HG03354 (cell line): ENCODE results near the gene APOM.

Source experiments
- ATAC-seq: cut with Tn5 transposase; IDR thresholded peaks from one replicate; pipeline ENCODE4 v1.9.1; 2021; ENCODE audit warnings: mild to moderate bottlenecking; ENCODE audit not compliant: unreplicated experiment, poor library complexity, severe bottlenecking

Gene APOM

DNA sequence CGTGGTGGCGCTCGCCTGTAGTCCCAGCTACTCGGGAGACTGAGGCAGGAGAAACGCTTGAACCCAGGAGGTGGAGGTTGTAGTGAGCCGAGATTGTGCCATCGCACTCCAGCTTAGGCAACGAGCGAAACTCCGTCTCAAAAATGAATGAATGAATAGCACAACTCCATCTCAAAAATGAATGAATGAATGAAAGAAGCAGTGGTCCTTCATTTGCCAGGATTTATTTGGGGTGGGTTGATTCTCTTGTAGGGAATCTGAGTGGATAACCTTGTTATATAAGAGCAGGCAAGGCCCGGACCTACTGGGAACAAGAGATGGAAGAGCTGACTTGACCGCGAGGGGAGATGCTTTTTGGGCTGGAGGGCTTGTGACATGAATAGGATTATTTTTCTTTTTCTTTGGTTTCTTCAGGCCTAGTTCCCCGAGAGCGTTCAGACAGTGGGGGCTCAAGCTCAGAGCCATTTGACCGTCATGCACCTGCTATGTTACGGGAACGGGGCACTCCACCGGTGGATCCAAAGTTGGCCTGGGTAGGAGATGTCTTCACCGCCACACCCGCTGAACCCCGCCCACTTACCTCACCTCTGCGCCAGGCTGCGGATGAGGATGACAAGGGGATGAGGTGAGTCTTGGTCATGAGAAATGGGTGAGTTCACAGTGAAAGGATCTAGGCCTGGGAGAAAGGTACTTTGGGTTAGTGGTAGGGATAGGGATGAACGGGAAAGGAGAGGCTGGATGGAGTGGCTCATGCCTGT lies 25.3 kb upstream of the APOM start:
- ATAC-seq: no peak

DNA sequence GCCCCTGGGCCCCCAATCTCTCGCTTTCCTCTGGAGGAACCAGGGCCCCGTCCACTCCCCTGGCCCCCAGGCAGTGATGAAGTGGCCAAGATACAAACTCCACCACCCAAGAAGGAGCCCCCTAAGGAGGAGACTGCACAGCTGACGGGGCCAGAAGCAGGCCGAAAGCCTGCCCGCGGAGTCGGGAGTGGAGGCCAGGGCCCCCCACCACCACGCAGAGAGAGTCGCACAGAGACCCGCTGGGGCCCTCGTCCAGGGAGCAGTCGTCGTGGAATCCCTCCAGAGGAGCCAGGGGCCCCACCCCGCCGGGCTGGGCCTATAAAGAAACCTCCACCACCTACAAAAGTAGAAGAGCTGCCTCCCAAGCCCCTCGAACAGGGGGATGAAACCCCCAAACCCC lies 24.5 kb upstream of the APOM start:
- no peak for ATAC-seq

DNA sequence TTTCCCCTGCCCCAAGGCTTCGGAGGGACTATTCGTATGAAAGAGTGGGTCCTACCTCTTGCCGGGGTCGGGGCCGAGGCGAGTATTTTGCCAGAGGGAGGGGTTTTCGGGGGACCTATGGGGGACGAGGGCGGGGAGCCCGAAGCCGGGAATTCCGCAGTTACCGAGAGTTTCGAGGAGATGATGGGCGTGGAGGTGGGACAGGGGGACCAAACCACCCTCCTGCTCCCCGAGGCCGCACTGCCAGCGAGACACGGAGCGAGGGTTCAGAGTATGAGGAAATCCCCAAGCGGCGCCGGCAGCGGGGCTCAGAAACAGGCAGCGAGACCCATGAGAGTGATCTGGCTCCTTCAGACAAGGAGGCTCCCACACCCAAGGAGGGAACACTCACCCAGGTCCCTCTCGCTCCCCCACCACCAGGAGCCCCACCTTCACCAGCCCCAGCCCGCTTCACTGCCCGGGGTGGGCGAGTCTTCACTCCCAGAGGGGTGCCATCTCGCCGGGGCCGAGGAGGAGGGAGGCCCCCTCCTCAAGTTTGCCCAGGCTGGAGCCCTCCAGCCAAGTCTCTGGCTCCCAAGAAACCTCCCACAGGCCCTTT lies 23.9 kb upstream of the APOM start:
- no peak for ATAC-seq

DNA sequence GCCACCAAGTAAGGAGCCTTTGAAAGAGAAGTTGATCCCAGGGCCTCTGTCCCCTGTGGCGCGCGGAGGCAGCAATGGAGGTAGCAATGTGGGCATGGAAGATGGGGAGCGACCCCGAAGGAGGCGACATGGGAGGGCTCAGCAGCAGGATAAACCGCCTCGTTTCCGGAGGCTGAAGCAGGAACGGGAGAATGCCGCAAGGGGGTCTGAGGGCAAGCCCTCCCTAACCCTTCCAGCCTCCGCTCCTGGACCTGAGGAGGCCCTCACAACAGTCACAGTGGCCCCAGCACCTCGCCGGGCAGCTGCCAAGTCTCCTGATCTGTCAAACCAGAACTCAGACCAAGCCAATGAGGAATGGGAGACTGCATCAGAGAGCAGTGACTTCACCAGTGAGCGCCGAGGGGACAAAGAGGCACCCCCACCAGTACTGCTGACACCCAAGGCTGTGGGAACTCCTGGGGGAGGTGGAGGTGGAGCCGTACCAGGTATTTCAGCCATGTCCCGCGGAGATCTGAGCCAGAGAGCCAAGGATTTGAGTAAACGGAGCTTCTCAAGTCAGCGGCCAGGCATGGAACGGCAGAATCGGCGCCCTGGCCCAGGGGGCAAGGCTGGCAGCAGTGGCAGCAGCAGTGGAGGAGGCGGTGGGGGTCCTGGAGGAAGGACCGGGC lies 23.3 kb upstream of the APOM start:
- no peak for ATAC-seq

DNA sequence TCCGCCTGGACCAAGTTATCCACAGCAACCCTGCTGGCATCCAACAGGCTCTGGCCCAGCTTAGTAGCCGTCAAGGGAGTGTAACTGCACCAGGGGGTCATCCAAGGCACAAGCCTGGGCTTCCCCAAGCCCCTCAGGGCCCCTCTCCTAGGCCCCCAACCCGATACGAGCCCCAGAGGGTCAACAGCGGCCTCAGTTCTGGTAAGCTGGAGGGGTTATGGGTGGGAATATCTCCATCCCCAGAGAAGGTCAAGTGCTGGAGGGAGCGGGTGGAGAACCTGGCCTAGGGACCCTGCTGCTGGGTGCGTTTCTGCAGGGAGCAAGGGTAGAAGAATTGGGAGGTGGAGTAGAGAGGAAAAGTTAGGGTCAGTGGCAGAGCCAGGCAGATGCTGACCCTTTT lies 22.2 kb upstream of the APOM start:
- no peak for ATAC-seq

DNA sequence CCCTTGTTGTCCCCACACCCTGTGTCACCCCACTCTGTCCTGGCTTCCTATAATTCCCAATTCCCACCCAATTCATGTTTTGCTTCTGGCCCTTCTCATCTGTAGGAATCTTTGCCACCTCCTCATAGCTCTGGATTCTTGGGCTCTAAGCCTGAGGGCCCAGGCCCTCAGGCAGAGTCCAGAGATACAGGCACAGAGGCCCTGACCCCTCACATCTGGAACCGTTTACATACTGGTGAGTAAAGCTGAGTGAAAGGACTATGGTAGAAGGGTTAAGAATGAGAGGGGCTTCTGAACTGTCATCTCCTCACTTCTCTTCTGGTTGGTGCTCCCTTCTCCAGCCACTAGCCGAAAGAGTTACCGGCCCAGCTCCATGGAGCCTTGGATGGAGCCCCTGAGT lies 21.6 kb upstream of the APOM start:
- ATAC-seq: no peak

DNA sequence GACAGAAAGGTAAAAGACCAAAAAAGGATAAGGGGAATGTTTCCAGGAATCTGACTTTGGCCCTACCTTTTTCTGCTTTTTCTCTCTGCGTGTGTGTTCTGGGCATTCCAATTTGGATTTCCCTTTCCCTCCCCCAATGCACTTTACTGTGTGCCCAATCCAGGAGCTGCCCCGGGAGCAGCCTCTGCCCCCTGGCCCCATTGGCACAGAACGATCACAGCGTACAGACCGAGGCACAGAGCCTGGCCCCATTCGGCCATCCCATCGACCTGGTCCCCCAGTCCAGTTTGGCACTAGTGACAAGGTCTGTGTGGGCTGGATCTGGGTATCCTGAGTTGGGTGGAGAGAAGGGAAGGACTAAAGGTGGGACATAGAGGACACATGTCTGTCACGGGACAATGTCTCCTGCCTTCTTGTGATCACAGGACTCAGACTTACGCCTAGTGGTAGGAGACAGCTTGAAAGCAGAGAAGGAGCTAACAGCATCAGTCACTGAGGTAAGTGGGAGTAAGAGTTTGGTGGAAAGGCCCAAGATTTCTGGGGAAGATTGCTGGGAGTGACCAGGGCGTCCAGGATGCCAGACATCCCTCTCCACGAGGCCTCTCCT lies 20.6 kb upstream of the APOM start:
- ATAC-seq: no peak

DNA sequence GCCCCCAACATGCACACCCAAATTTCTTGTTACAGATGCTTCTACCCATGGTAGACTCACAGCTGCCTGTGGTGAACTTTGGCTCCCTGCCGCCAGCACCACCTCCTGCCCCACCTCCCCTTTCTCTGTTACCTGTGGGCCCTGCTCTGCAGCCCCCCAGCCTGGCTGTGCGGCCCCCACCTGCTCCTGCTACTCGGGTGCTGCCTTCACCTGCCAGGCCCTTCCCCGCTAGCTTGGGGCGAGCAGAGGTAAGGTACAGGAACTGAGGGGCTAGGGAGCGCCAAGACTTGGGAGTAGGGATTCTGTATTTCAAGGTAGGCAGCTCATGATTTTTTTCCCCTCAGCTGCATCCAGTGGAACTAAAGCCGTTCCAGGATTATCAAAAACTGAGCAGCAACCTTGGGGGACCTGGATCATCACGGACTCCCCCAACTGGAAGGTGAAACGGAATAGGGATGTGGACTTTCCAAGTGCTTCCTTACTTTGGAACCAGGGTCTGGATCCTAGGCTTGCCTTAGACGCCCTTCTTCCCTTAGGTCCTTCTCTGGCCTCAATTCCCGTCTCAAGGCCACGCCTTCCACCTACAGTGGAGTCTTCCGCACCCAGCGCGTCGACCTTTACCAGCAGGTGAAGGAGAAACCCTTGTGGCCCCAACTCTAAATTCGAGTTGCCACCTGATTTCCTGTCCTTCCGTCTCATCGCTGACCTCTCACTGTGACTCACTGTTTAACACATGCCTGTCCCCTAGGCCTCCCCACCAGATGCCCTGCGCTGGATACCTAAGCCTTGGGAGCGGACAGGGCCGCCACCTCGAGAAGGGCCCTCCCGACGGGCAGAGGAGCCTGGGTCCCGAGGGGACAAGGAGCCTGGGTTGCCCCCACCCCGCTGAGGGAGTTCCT lies 18.7 kb upstream of the APOM start:
- ATAC-seq: no peak

DNA sequence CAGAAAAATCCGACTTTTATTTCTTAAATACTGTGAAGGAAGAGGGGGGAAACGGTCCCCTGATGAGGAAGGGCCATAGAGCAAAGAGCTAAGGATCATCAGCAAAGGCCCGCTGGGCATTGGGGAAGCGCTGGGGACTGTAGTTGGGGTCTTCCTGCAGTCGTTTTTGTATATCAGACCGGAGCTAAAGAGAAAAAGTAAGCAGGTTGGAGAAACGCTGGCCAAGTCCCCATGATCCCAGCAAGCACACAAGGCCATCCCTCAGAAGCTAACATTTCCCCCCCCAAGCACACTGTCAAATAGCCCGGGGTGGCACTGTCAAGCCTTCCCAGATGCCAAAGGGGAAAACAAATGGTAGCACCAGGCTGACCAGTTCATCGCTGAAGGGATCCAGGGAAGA lies 16.7 kb upstream of the APOM start:
- ATAC-seq: no peak

DNA sequence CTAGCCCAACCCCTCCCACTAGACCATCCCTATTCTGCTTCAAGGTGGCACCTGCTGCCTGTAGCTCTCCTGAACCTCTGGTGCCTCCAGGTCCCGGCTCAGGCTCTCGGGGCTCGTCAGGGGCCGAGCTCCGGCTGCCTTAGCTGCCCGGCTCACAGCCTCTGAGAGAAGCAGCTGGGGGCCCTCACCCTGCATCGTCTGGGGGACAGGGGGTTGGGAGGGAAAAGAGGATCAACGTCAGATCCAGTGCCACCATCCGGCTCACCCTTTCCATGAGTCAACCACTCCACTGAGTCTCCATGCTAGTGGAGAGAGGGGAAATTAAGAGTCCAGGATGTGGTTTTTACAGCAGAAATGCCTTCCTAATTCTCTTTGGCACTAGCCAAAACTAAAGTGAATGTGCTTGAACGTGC lies 16.2 kb upstream of the APOM start:
- ATAC-seq: no peak

DNA sequence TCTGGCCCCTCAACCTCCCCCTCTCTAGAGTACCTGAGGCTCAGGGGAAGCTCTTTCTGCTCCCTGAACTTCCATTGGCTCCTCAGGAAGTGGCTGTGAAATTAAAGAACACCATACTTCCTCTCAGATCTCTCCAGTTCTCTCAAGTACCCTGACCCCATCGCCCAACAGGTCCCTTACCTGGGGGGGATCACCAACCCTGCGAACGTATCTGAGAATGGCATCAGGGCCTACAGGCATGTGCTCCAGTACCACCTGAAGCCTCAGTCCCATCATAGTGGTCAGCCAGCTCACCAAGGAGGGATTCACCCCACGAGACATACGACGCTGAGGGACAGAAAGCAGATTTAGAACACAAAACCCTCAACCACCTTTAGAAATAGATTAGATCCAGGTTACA lies 15.1 kb upstream of the APOM start:
- ATAC-seq: no peak

DNA sequence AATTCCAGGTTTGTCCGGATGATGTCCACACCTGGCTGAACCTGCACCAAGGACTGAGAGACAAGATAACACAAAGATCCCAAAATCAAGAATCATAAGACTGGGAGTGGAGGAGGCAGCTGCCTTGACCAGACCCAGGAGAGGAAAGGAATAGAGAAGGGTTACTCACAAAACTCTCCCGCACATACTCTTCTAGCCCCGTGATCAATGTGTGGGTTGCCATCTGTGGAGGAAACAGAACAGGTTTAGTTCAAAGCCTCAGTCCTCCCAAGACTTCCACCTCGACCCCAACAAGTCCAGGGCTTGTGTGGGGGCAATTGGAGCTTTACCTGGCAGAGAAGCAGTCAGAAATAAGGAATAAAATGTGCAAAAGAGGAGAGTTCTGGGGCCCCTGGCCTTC lies 14.3 kb upstream of the APOM start:
- no peak for ATAC-seq

DNA sequence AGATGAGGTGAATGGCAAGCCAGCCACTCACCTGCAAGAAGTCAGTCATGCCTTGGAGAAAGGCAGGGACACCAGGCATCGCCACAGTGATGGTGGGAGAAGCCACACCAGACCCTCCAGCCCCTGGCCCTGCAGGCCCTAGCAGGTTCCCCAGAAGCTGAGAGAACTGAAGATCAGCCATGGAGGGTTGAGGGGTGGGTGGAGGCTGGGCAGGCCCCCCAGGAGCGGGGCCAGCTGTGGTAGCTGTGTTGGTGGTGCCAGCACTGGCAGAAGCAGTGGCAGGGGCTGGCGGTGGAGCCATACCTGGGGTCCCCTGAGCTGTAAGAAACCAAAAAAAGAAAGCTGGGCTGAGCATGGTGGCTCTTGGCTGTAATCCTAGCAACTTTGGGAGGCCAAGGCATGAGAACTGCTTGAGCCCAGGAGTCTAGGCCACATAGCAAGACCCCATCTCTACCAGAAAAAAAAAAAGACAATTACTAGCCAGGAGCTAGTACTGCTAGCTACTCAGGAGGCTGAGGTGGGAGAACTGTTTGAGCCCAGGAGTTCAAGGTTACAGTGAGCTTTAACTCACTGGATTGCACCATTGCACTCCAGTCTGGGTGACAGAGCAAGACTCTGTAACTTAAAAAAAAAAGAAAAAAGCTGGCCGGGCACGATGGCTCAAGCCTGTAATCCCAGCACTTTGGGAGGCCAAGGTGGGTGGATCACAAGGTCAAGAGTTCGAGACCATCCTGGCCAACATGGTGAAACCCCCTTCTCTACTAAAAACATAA lies 12.7 kb upstream of the APOM start:
- ATAC-seq: no peak

DNA sequence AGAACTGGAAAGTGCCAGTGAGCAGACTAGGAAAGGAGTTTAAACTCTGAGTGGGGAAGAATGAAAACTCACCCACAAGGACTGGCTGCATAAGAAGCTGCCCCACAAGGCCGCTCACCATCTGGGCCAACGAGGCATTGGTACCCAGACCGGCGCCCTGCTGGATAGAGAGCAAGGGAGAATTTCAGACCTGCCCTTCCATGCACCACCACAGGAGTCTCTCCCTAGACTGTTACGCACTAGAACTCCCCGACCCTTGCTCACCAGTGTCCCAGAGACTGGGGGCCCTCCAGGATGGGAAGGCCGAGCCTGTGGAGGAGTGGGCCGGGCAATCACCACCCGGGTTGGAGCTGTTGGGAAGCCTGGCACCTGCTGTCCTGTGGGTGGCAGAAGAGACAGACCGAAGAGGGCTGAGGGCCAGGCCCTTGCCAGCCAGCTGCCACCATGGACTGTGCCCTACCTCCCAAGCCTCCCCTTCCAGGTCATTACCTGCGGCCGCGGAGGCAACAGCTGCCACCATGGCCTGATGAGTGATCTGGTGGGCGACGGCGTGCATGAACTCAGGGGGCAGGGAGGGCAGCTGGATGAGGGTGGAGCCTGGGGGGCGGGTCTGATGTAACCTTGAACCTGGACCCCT lies 11.8 kb upstream of the APOM start:
- ATAC-seq: no peak

DNA sequence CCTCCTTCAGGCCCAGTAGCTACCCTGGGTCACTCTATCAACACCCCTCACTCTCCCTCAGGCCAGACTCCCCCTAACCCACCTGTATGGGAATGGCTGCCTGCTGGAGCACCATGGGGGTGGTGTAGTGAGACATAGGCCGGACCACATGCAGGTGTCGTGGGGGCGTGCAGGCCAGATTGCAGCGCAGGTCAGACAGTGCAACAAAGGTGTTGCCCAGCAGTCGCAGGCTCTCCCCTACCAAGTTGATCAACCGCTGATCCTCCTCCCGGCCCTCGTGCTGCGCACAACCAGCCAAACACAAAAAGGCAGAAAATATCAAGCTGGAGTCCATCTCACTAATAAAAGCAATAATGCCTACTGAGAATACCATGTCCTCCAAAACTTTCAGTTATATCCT lies 10.4 kb upstream of the APOM start:
- ATAC-seq: no peak

DNA sequence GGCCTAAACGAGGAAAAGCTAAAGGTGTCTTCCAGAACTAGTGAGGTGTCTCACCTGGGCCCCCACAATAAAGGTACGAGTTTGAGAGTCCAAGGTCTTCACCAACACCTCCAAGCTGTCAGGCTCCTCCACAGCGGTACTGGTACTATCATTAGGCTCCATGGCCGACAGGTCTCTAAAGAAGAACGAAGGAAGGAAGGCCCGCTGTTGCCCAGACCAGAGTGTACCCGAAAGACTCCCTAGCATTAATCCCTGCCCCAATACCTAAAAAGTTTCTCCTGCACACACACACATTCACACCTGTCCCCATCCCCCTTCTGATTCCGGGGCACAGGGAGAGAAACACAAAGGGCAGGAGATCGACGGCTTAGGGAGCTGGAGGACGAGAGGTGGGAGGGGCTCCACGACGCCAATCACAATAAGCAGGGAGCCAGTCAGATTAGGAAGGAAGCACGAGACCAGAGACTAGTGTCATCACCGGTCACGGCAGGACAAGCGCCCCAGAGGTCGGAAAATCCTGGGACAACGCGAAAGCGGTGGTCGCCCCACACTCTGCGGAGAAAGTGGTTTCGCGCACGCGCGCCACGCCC lies 4.0 kb upstream of the APOM start:
- peak; percentile 28 for ATAC-seq

DNA sequence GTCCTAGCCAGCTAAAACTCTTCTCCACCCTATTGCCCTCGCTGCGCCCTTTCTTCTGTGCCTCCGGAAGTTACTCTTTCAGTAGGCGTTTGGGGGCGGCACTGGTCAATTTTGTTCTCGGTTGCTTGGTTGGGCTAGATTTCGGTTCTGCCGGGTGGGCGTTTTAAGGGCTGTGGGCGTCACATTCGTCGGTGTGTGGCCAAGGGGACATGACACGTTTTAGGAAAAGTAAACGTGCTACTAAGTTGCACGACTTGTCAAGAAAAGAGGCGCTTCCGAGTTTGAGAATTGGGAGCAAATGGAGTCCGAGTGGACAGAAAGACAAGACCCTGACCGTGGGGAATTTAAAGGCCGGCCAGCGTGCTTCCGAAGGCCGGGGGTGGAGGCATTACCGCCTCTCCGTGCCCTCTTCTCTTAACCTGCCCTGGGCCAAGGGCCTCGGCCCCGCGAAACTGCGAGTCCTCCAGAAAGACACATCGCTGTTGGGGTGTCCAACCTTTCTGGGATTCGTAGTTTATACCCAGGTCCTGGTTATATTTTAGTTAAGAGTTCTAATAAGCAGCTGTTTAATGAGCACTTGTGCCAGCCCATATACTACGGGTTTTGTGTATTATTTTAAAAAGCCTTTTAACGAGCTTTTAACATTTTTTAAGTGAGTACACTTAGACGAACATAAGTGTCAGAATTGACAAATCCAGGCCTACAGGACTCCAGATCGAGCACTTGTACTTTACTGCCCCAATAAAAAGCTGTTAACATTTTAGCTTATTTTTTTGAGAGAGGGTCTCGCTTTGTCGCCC lies 2.6 kb upstream of the APOM start:
- peak; percentile 70 for ATAC-seq
